Sigmoid colon (tissue), 4 donors: Measurements from ENCODE around the gene STAG1.
"Not testable (repeated sequence)": the region's sequence is repeated elsewhere in the genome, so short reads cannot be mapped to it uniquely, and the experiment has no call there.

Experiments
- EP300 ChIP-seq, 4 donors: sonication (generic); formaldehyde crosslinking; IDR thresholded peaks; one replicate each; pipeline ENCODE4 v1.6.1; 2017; ENCODE audit warnings: antibody characterized with exemption in 4 of 4
- POLR2A ChIP-seq, 2 donors: fragments of 450-650 bp; IDR thresholded peaks; one replicate each; pipeline ENCODE4 v1.6.1; 2016; ENCODE audit warnings: antibody characterized with exemption in 2 of 2, mild to moderate bottlenecking in 2 of 2, moderate library complexity in 2 of 2
- TF ChIP-seq, protein P1 (sequence below), 4 experiments: fragments of 450-650 bp in 3 of 4; fragments of 200-600 bp in 1 of 4; IDR thresholded peaks; one replicate each; pipeline ENCODE4 v1.5.1; 2016 to 2019; ENCODE audit warnings: antibody characterized with exemption in 4 of 4, mild to moderate bottlenecking in 3 of 4, moderate library complexity in 2 of 4

DNA sequence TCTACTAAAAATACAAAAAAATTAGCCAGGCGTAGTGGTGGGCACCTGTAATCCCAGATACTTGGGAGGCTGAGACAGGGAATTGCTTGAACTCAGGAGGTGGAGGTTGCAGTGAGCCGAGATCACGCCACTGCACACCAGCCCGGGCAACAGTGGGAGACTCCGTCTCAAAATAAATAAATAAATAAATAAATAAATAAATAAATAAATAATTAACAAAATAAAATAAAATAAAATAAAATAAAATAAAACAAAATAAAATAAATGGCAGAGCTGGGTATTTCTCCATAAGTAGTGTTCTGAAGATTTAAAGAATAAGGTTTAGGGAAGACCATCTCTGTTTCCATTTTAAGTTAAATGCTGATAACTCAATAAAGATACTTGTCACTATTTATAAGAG, 376.4 kb downstream of the STAG1 start:
- not testable (repeated sequence) for TF ChIP-seq POLR2A, EP300 (IDR thresholded peaks at IDR 0.05)
- TF ChIP-seq, protein P1, sequence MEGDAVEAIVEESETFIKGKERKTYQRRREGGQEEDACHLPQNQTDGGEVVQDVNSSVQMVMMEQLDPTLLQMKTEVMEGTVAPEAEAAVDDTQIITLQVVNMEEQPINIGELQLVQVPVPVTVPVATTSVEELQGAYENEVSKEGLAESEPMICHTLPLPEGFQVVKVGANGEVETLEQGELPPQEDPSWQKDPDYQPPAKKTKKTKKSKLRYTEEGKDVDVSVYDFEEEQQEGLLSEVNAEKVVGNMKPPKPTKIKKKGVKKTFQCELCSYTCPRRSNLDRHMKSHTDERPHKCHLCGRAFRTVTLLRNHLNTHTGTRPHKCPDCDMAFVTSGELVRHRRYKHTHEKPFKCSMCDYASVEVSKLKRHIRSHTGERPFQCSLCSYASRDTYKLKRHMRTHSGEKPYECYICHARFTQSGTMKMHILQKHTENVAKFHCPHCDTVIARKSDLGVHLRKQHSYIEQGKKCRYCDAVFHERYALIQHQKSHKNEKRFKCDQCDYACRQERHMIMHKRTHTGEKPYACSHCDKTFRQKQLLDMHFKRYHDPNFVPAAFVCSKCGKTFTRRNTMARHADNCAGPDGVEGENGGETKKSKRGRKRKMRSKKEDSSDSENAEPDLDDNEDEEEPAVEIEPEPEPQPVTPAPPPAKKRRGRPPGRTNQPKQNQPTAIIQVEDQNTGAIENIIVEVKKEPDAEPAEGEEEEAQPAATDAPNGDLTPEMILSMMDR (IDR thresholded peaks at IDR 0.05) = not testable (repeated sequence)
